22Rv1 (cell line): Measurements from ENCODE around the gene ZNF219.
"Not testable (repeated sequence)": the region's sequence is repeated elsewhere in the genome, so short reads cannot be mapped to it uniquely, and the experiment has no call there.

Source experiments
- ZFX ChIP-seq: fragments of 450-650 bp; IDR thresholded peaks from 2 replicates; pipeline ENCODE4 v1.6.1; 2017; ENCODE audit warnings: antibody characterized with exemption, borderline replicate concordance
- TF ChIP-seq, protein P1 (sequence below): fragments of 450-650 bp; IDR thresholded peaks from 2 replicates; pipeline ENCODE4 v1.5.1; 2017; ENCODE audit warnings: mild to moderate bottlenecking

DNA sequence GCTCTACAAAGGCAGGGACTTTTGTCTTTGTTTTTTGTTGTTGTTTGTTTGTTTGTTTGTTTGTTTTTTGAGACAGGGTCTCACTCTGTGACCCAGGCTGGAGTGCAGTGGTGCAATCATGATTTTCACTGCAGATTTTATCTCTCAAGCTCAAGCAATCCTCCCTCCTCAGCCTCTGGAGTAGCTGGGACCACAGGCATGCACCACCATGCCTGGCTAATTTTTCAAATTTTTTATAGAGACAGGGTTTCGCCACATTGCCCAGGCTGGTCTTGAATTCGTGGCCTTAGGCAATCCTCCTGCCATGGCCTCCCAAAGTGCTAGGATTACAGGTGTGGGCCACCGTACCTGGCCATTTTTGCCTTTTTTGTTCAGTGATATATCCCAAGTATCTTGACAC lies 57.5 kb downstream of the ZNF219 start:
- TF ChIP-seq, protein P1, sequence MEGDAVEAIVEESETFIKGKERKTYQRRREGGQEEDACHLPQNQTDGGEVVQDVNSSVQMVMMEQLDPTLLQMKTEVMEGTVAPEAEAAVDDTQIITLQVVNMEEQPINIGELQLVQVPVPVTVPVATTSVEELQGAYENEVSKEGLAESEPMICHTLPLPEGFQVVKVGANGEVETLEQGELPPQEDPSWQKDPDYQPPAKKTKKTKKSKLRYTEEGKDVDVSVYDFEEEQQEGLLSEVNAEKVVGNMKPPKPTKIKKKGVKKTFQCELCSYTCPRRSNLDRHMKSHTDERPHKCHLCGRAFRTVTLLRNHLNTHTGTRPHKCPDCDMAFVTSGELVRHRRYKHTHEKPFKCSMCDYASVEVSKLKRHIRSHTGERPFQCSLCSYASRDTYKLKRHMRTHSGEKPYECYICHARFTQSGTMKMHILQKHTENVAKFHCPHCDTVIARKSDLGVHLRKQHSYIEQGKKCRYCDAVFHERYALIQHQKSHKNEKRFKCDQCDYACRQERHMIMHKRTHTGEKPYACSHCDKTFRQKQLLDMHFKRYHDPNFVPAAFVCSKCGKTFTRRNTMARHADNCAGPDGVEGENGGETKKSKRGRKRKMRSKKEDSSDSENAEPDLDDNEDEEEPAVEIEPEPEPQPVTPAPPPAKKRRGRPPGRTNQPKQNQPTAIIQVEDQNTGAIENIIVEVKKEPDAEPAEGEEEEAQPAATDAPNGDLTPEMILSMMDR, result not testable (repeated sequence)
- not testable (repeated sequence) for TF ChIP-seq ZFX
